ENCODE data around the gene FKBP2.

The FKBP2 gene

DNA sequence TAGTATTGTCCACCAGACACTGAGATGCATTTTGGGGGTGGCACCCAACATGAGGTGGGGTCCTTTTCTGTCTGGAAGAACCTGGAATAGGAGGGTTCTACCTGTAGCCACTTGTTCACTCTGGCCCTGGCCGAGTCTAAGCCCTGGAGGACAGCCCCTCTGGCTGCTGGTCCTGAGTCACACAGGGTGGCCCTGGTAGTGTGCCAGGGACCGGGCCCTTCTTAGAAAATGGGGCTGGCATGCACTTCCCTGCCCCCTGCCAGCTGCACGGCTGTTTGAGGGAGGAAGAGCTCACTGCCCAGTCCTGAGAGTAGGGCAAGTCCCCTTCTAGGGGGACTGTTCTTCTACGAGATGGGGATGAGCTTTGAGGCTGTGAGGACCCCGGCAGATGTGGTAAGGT lies 12.6 kb downstream of the FKBP2 start (continued):
- TF ChIP-seq, protein P1, sequence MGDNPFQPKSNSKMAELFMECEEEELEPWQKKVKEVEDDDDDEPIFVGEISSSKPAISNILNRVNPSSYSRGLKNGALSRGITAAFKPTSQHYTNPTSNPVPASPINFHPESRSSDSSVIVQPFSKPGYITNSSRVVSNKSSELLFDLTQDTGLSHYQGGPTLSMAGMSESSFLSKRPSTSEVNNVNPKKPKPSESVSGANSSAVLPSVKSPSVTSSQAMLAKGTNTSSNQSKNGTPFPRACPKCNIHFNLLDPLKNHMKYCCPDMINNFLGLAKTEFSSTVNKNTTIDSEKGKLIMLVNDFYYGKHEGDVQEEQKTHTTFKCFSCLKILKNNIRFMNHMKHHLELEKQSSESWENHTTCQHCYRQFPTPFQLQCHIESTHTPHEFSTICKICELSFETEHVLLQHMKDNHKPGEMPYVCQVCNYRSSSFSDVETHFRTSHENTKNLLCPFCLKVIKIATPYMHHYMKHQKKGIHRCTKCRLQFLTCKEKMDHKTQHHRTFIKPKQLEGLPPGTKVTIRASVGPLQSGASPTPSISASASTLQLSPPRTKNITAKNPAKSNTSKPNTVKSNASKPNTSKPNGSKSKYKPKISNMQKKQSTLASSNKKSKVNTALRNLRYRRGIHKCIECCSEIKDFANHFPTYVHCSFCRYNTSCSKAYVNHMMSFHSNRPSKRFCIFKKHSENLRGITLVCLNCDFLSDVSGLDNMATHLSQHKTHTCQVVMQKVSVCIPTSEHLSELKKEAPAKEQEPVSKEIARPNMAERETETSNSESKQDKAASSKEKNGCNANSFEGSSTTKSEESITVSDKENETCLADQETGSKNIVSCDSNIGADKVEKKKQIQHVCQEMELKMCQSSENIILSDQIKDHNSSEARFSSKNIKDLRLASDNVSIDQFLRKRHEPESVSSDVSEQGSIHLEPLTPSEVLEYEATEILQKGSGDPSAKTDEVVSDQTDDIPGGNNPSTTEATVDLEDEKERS (tag by site-specific recombination; IDR thresholded peaks at IDR 0.05), result no peak
- no peak for TF ChIP-seq ZNF791 (tag by site-specific recombination; IDR thresholded peaks at IDR 0.05)
- no peak for TF ChIP-seq KLF1 (tag by site-specific recombination; IDR thresholded peaks at IDR 0.05)
- TF ChIP-seq ZNF341 (tag by site-specific recombination; IDR thresholded peaks at IDR 0.05; ENCODE audit: low read depth), result no peak
- TF ChIP-seq, protein P2, sequence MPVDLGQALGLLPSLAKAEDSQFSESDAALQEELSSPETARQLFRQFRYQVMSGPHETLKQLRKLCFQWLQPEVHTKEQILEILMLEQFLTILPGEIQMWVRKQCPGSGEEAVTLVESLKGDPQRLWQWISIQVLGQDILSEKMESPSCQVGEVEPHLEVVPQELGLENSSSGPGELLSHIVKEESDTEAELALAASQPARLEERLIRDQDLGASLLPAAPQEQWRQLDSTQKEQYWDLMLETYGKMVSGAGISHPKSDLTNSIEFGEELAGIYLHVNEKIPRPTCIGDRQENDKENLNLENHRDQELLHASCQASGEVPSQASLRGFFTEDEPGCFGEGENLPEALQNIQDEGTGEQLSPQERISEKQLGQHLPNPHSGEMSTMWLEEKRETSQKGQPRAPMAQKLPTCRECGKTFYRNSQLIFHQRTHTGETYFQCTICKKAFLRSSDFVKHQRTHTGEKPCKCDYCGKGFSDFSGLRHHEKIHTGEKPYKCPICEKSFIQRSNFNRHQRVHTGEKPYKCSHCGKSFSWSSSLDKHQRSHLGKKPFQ (tag by site-specific recombination; IDR thresholded peaks at IDR 0.05), result no peak
- TF ChIP-seq ZNF530 (tag by site-specific recombination; IDR thresholded peaks at IDR 0.05; ENCODE audit: low read depth), result no peak

DNA sequence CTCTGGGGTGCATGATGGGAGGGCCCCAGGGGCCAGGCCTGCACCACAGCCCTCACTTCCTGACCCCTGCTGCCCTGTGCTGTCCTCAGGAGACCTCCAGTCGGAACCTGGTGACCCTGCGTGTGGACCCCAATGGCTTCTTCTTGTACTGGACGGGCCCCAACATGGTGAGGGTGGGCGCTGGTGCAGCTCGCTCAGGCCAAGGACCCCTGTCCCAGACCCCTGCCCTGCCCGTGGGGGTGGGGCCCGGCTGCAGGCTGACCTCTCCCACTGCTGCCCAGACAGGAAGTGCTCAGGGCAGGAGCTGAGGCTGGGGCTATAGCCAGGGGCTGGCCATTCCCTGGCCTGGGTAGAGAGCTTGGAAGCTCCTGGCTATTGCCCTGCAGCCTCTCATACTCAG lies 13.4 kb downstream of the FKBP2 start:
- H3K9me3 ChIP-seq (ENCODE audit: control insufficient read depth, insufficient read depth, low read depth, low read length), result no peaks in the 10 kb centered on the region
- ChIA-PET CTCF (interaction anchor here (1.9 kb wide), 1 partner anchor 8 kb away, joined by 5 read pairs; the partner anchor contains the start of gene PPP1R14B), POLR2A (interaction anchor here (1.0 to 1.6 kb wide), 4 partner anchors 13 to 69 kb away, joined by 3 to 4 read pairs (median 3); partner anchors contain the start of genes FKBP2 and STIP1)
- no peak overlapping the region for H3K27ac ChIP-seq (ENCODE audit: extremely low read depth, low read depth, low read length)
- H3K4me3 ChIP-seq (ENCODE audit: low read depth, low read length), result no peak overlapping the region
- H3K4me1 ChIP-seq (ENCODE audit: control insufficient read depth, insufficient read depth, low read length), result peaks cover 10% of the 10 kb centered on the region
- H3K36me3 ChIP-seq (ENCODE audit: control insufficient read depth in 2 of 2, insufficient read depth in 1 of 2, low read length in 2 of 2), result peaks cover 0 to 41% of the 10 kb centered on the region in 2 experiments; a peak in 2 of 3 replicates
- TF ChIP-seq, protein P3, sequence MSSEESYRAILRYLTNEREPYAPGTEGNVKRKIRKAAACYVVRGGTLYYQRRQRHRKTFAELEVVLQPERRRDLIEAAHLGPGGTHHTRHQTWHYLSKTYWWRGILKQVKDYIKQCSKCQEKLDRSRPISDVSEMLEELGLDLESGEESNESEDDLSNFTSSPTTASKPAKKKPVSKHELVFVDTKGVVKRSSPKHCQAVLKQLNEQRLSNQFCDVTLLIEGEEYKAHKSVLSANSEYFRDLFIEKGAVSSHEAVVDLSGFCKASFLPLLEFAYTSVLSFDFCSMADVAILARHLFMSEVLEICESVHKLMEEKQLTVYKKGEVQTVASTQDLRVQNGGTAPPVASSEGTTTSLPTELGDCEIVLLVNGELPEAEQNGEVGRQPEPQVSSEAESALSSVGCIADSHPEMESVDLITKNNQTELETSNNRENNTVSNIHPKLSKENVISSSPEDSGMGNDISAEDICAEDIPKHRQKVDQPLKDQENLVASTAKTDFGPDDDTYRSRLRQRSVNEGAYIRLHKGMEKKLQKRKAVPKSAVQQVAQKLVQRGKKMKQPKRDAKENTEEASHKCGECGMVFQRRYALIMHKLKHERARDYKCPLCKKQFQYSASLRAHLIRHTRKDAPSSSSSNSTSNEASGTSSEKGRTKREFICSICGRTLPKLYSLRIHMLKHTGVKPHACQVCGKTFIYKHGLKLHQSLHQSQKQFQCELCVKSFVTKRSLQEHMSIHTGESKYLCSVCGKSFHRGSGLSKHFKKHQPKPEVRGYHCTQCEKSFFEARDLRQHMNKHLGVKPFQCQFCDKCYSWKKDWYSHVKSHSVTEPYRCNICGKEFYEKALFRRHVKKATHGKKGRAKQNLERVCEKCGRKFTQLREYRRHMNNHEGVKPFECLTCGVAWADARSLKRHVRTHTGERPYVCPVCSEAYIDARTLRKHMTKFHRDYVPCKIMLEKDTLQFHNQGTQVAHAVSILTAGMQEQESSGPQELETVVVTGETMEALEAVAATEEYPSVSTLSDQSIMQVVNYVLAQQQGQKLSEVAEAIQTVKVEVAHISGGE (tag by site-specific recombination; conservative IDR thresholded peaks at IDR 0.05; ENCODE audit: low read depth), result no peak
- TF ChIP-seq ZNF664 (tag by site-specific recombination; IDR thresholded peaks at IDR 0.05), result no peak
- TF ChIP-seq ZSCAN30 (tag by site-specific recombination; IDR thresholded peaks at IDR 0.05), result no peak
- no peak for TF ChIP-seq HOXD13 (CRISPR knock-in tag; IDR thresholded peaks at IDR 0.05; ENCODE audit: borderline replicate concordance)
- TF ChIP-seq ZNF132 (tag by site-specific recombination; IDR thresholded peaks at IDR 0.05; ENCODE audit: borderline replicate concordance), result no peak
- TF ChIP-seq, protein P4, sequence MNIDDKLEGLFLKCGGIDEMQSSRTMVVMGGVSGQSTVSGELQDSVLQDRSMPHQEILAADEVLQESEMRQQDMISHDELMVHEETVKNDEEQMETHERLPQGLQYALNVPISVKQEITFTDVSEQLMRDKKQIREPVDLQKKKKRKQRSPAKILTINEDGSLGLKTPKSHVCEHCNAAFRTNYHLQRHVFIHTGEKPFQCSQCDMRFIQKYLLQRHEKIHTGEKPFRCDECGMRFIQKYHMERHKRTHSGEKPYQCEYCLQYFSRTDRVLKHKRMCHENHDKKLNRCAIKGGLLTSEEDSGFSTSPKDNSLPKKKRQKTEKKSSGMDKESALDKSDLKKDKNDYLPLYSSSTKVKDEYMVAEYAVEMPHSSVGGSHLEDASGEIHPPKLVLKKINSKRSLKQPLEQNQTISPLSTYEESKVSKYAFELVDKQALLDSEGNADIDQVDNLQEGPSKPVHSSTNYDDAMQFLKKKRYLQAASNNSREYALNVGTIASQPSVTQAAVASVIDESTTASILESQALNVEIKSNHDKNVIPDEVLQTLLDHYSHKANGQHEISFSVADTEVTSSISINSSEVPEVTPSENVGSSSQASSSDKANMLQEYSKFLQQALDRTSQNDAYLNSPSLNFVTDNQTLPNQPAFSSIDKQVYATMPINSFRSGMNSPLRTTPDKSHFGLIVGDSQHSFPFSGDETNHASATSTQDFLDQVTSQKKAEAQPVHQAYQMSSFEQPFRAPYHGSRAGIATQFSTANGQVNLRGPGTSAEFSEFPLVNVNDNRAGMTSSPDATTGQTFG (tag by site-specific recombination; IDR thresholded peaks at IDR 0.05; ENCODE audit: borderline replicate concordance), result no peak
- no peak for TF ChIP-seq ZNF629 (tag by site-specific recombination; IDR thresholded peaks at IDR 0.05)
- TF ChIP-seq, protein P5, sequence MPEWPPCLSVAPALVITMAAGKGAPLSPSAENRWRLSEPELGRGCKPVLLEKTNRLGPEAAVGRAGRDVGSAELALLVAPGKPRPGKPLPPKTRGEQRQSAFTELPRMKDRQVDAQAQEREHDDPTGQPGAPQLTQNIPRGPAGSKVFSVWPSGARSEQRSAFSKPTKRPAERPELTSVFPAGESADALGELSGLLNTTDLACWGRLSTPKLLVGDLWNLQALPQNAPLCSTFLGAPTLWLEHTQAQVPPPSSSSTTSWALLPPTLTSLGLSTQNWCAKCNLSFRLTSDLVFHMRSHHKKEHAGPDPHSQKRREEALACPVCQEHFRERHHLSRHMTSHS (tag by site-specific recombination; IDR thresholded peaks at IDR 0.05), result no peak
- TF ChIP-seq ZNF350 (tag by site-specific recombination; IDR thresholded peaks at IDR 0.05), result no peak
- no peak for TF ChIP-seq ZNF843 (tag by site-specific recombination; IDR thresholded peaks at IDR 0.05)
- no peak for TF ChIP-seq ZNF558 (tag by site-specific recombination; IDR thresholded peaks at IDR 0.05)
